ENCODE measurements around the gene RELN.

- TF ChIP-seq CTCF (conservative IDR thresholded peaks at IDR 0.05; ENCODE audit: low read length) (no peak), EZH2phosphoT487 (IDR thresholded peaks at IDR 0.05; ENCODE audit: borderline replicate concordance) (no peak)
Measured at GRCh38 chr7:103439661-103440060, 549.8 kb downstream of the RELN start.
